Activated effector memory CD4-positive, alpha-beta T cell treated with Interleukin-2 at 50 U/mL for 16 hours (primary cell): Measurements from ENCODE around the gene HOXC6.

Experiments
- DNase-seq: peaks from one replicate; pipeline ENCODE4 v3.0.0-alpha.2; 2020

The HOXC6 gene

GRCh38 chr12:53990311-53991076 is 37.7 kb upstream of the HOXC6 start:
- DNase-seq = no peak

GRCh38 chr12:53991077-53991460 is 37.2 kb upstream of the HOXC6 start:
- no peak for DNase-seq

- no peak for DNase-seq
These were observed 35.8 kb upstream of the HOXC6 start for GRCh38 chr12:53992377-53992889.

- DNase-seq = no peak
These were observed 34.9 kb upstream of the HOXC6 start for GRCh38 chr12:53993162-53994008.

GRCh38 chr12:53994009-53994263 is 34.3 kb upstream of the HOXC6 start:
- no peak for DNase-seq

GRCh38 chr12:53994264-53995001 is 33.8 kb upstream of the HOXC6 start:
- no peak for DNase-seq

- no peak for DNase-seq
These were observed 33.2 kb upstream of the HOXC6 start for GRCh38 chr12:53995002-53995377.

GRCh38 chr12:53995378-53996239 is 32.6 kb upstream of the HOXC6 start:
- no peak for DNase-seq

GRCh38 chr12:53996240-53997203 is 31.7 kb upstream of the HOXC6 start:
- no peak for DNase-seq

GRCh38 chr12:53997204-53998109 is 30.8 kb upstream of the HOXC6 start:
- no peak for DNase-seq

- DNase-seq = no peak
These were observed 29.9 kb upstream of the HOXC6 start for GRCh38 chr12:53998110-53998899.

- DNase-seq = no peak
These were observed 29.4 kb upstream of the HOXC6 start for GRCh38 chr12:53998900-53999236.

GRCh38 chr12:53999559-54000115 is 28.6 kb upstream of the HOXC6 start:
- DNase-seq = no peak

GRCh38 chr12:54000116-54001114 is 27.8 kb upstream of the HOXC6 start, which contains the start of gene HOXC9:
HOXC9 (plus strand) TSS chr12:54000161; CDS start chr12:54000189, 28 bp downstream.
- no peak for DNase-seq

GRCh38 chr12:54001283-54002187 is 26.7 kb upstream of the HOXC6 start:
- DNase-seq = no peak

GRCh38 chr12:54002278-54002914 is 25.8 kb upstream of the HOXC6 start:
- no peak for DNase-seq
